Ovary (tissue), 9 donors: ENCODE results near the gene PTGR2. TPM values are rescaled to one million over a fixed set of nuclear protein-coding genes. Genes with fewer than 3 reads are reported as not detected.
"Not testable (repeated sequence)": the region's sequence is repeated elsewhere in the genome, so short reads cannot be mapped to it uniquely, and the experiment has no call there.

Experiments
- DNase-seq, 5 donors: peaks; one replicate each; pipeline ENCODE4 v3.0.0-alpha.2; 2019 to 2020
- H3K27ac ChIP-seq, 2 donors: fragments of 200-600 bp; one replicate each; pipeline versions ENCODE4 v1.5.1 to v1.8.0; 2019 to 2022
- H3K27me3 ChIP-seq: fragments of 200-600 bp; one replicate; pipeline ENCODE4 v1.8.0; 2022
- H3K36me3 ChIP-seq: fragments of 200-600 bp; sonication (generic); one replicate; pipeline ENCODE4 v1.5.1; 2019
- H3K4me1 ChIP-seq: one replicate; pipeline ENCODE4 v1.8.1; 2013; ENCODE audit warnings: mild to moderate bottlenecking, moderate library complexity; ENCODE audit not compliant: insufficient read depth
- H3K4me3 ChIP-seq: fragments of 200-600 bp; sonication (generic); one replicate; pipeline ENCODE4 v1.5.1; 2017
- H3K9me3 ChIP-seq, 2 donors: fragments of 200-600 bp in 1 of 2; sonication (generic) in 1 of 2; one replicate each; pipeline versions ENCODE4 v1.5.1 to v1.8.1; 2013 to 2019; ENCODE audit warnings: mild to moderate bottlenecking in 1 of 2, moderate library complexity in 1 of 2
- EP300 ChIP-seq: sonication (generic); formaldehyde crosslinking; IDR thresholded peaks from one replicate; pipeline ENCODE4 v1.6.1; 2017; ENCODE audit warnings: antibody characterized with exemption
- POLR2A ChIP-seq: fragments of 450-650 bp; IDR thresholded peaks from one replicate; pipeline ENCODE4 v1.6.1; 2017; ENCODE audit warnings: antibody characterized with exemption, mild to moderate bottlenecking, moderate library complexity
- WGBS, 3 donors: extraction: QIAGEN DNeasy Blood & Tissue Kit in 1 of 3; methylation state at CpG; one replicate each; pipeline versions ENCODE4 v1.1.5 to v1.1.7; 2013 to 2017; 5-methylcytosine and 5-hydroxymethylcytosine counted together
- intact Hi-C, 4 donors: fragments of 100-400 bp; cut with DNase I; formaldehyde crosslinking; loops; one replicate each; pipeline versions ENCODE4 v1.11.0 to v1.15.1; 2022 to 2023
- polyA plus RNA-seq, 2 donors: library from polyadenylated mRNA; stranded (reverse); fragments of 200-250 nt in 1 of 2; fragments of 350-450 nt in 1 of 2; fragmentation: Illumina TruSeq in 1 of 2; extraction: RNeasy Lipid Tissue Mini Kit (QIAGEN cat#74804) in 1 of 2; gene quantifications; one replicate each; pipeline ENCODE4 v1.2.3, GENCODE V29; 2013 to 2014
- total RNA-seq, 7 donors: library from RNA; depleted of rRNA in 2 of 7; stranded (reverse); fragments of >200 nt in 2 of 7; fragmentation: NEBNext Ultra II Directional in 3 of 7; extraction: Animal tissue kit (Norgen Biotek cat#: 25700) in 3 of 7; gene quantifications; one replicate each; pipeline versions ENCODE4 v1.1.0 to v1.2.4, GENCODE V29; 2016 to 2023
- TF ChIP-seq, protein P1 (sequence below), 3 donors: fragments of 450-650 bp in 2 of 3; fragments of 200-600 bp in 1 of 3; IDR thresholded peaks; one replicate each; pipeline versions ENCODE4 v1.5.1 to v1.8.0; 2016 to 2022; ENCODE audit warnings: antibody characterized with exemption in 3 of 3, mild to moderate bottlenecking in 1 of 3
- donor health status: DM: no; HTN: no; CAD: no; lungs with moderate emphysema.
- donor health status: DM: no; HTN: no; CAD: no.
- donor health status: Bipolar disorder and iron deficiency.
- donor health status: DM: yes; HTN: yes; CAD: no.
- donor health status: DM: no; HTN: no; CAD: no.
- donor health status: DM: yes; HTN: yes; CAD: no.

Gene PTGR2
- total and polyA plus RNA-seq, 9 donors = 4.6 to 14.8 (median 10.5) TPM

DNA sequence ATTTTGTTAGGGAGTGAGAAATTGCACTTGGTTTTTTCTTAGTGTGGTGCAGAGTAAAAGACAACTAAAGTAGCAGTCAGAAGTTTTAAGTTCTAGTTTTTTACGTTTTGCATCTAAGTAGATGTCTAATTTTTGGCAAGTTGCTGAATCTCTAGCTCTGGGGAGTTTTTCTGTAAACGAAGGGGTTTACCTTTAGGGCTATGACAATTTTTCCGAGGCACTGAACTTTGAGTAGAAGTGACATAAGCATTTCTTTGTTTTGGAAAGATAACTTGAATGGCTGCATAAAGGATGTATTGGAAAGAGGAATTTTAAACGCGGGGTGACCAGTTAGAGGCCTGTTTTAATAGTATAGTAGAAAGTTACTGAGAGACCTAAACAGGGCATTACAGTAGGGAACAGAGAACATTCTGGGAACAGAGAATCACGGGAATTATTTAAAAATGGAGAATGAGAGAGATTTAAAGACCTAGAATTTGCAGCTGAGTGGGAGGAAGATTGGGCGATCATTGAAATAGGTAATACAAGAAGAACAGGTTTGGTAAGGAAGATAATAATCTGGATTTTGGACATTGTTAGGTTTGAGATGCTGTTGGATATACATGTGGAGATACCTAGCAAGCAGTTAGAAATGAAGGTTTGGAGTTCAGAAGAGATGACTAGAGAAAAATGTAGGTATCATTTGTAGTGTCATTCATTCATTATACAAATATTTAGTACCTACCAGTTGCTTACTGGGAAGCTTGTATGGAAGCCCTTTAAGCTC is 36.2 kb downstream of the PTGR2 start:
- Histone ChIP-seq H3K9me3 (no peaks in the 10 kb centered on the region), H3K4me3 (peak overlapping the region; percentile 77), H3K36me3 (no peaks in the 10 kb centered on the region), H3K27ac (peak overlapping the region in 1 of 2 donors; percentile 90), H3K4me1 (peaks cover 3% of the 10 kb centered on the region), H3K27me3 (no peaks in the 10 kb centered on the region)
- DNase-seq = no peak
- intact Hi-C loops = loop anchor here in 2 of 4 donors (2.0 to 10.0 kb wide), 2 partner anchors 63 to 127 kb away; partner anchors contain the start of genes BBOF1 (in 1 of the 2), COQ6 (in 1 of the 2), ENTPD5 (in 1 of the 2) and FAM161B (in 1 of the 2)
- TF ChIP-seq EP300 = no peak
- TF ChIP-seq POLR2A = no peak
- TF ChIP-seq, protein P1, sequence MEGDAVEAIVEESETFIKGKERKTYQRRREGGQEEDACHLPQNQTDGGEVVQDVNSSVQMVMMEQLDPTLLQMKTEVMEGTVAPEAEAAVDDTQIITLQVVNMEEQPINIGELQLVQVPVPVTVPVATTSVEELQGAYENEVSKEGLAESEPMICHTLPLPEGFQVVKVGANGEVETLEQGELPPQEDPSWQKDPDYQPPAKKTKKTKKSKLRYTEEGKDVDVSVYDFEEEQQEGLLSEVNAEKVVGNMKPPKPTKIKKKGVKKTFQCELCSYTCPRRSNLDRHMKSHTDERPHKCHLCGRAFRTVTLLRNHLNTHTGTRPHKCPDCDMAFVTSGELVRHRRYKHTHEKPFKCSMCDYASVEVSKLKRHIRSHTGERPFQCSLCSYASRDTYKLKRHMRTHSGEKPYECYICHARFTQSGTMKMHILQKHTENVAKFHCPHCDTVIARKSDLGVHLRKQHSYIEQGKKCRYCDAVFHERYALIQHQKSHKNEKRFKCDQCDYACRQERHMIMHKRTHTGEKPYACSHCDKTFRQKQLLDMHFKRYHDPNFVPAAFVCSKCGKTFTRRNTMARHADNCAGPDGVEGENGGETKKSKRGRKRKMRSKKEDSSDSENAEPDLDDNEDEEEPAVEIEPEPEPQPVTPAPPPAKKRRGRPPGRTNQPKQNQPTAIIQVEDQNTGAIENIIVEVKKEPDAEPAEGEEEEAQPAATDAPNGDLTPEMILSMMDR (IDR thresholded peaks at IDR 0.05) = no peak
- WGBS, 3 donors = 13 to 20% (median 15%) methylated on average over 7 of the region's 7 CpGs

DNA sequence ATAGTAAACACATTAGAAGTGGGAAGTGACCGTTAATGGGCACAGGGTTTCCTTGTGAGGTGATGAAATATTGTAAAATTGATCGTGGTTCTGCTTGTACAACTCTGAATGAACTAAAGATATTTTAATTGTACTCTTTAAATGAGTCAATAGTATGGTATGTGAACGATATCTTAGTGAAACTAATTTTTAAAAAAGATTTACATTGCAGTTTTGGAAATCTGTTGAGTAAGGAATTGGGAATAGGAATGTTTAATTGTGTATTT is 36.8 kb downstream of the PTGR2 start:
- Histone ChIP-seq H3K27me3 (no peaks in the 10 kb centered on the region), H3K4me1 (peaks cover 3% of the 10 kb centered on the region), H3K27ac (no peak overlapping the region), H3K36me3 (no peaks in the 10 kb centered on the region), H3K9me3 (no peaks in the 10 kb centered on the region), H3K4me3 (no peak overlapping the region)
- TF ChIP-seq, protein P1 (IDR thresholded peaks at IDR 0.05) = no peak
- TF ChIP-seq POLR2A (no peak), EP300 (no peak)
- no peak for DNase-seq
- 11 to 17% (median 14%) methylated on average over 3 of the region's 3 CpGs for WGBS, 3 donors
- intact Hi-C loops = loop anchor here in 1 of 4 donors (10.0 kb wide), 1 partner anchor 126 kb away; the partner anchor contains the start of genes BBOF1 and ENTPD5

DNA sequence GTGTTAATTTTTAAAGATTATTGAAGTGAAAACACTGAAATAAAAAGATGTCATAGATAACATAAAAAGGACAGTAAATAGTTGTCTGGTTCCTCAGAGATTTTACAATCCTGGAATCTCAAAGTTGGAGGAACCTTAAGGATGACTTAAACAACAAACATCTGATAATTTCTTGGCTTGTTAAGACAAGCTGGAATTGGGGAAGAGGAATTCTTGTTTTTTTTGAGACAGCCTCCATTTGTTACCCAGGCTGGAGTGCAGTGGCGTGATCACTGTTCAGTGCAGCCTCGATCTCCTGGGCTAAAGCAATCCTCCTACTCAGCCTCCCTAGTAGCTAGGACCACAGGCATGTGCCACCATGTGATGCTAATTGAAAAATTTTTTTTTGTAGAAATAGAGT is 37.3 kb downstream of the PTGR2 start:
- Histone ChIP-seq H3K27me3 (no peaks in the 10 kb centered on the region), H3K36me3 (no peaks in the 10 kb centered on the region), H3K4me1 (peaks cover 3% of the 10 kb centered on the region), H3K27ac (no peak overlapping the region), H3K4me3 (no peak overlapping the region), H3K9me3 (no peaks in the 10 kb centered on the region)
- intact Hi-C loops = loop anchor here in 1 of 4 donors (10.0 kb wide), 1 partner anchor 126 kb away; the partner anchor contains the start of genes BBOF1 and ENTPD5
- TF ChIP-seq POLR2A = no peak
- TF ChIP-seq, protein P1 (IDR thresholded peaks at IDR 0.05) = no peak
- no peak for TF ChIP-seq EP300
- DNase-seq = no peak
- WGBS, 3 donors = 48 to 57% (median 51%) methylated on average over 2 of the region's 2 CpGs

DNA sequence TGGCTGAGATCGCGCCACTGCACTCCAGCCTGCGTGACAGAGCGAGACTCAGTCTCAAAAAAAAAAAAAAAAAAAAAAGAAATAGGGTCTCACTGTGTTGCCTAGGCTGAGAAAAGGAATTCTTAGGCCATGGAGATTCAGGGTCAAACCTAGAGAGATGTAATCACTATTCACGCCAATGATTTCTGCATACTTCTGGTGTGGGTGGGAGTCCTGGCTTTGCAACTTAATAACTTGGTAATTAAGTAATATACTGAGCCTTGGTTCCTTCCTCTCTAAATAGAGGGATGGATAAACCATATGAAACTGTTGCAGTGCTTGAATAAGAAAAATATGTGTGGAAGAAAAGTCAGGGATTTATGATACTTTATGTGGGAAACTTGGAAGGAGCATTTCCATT is 37.7 kb downstream of the PTGR2 start:
- Histone ChIP-seq H3K27ac (no peak overlapping the region), H3K4me1 (peaks cover 3% of the 10 kb centered on the region), H3K36me3 (no peaks in the 10 kb centered on the region), H3K9me3 (no peaks in the 10 kb centered on the region), H3K27me3 (no peaks in the 10 kb centered on the region), H3K4me3 (no peak overlapping the region)
- intact Hi-C loops = loop anchor here in 1 of 4 donors (10.0 kb wide), 1 partner anchor 125 kb away; the partner anchor contains the start of genes BBOF1 and ENTPD5
- no peak for DNase-seq
- 72 to 84% (median 75%) methylated on average over 5 of the region's 5 CpGs for WGBS, 3 donors
- TF ChIP-seq EP300 = no peak
- no peak for TF ChIP-seq POLR2A
- TF ChIP-seq, protein P1 (IDR thresholded peaks at IDR 0.05) = no peak

GRCh38 chr14:73894180-73894687 is 42.6 kb downstream of the PTGR2 start:
- H3K4me1 ChIP-seq, H3K36me3 ChIP-seq, H3K27me3 ChIP-seq, H3K9me3 ChIP-seq, H3K27ac ChIP-seq, intact Hi-C loops, DNase-seq, H3K4me3 ChIP-seq: not testable (repeated sequence)
- WGBS, 3 donors = 88 to 92% (median 90%) methylated on average over 6 of the region's 6 CpGs
